ENCODE measurements around the gene C9orf50.

C9orf50 gene, protein sequence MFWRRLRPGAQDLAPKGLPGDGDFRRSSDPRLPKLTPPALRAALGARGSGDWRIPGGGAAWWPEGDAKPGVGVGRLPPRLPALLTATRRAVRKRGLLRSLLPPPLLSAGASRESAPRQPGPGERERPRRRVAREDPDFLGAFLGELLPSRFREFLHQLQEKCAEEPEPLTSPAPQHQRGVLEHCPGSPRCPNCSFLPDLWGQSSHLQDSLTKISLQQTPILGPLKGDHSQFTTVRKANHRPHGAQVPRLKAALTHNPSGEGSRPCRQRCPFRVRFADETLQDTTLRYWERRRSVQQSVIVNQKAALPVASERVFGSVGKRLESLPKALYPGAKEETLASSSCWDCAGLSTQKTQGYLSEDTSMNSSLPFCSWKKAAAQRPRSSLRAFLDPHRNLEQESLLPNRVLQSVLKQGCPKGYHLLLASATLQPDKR

DNA sequence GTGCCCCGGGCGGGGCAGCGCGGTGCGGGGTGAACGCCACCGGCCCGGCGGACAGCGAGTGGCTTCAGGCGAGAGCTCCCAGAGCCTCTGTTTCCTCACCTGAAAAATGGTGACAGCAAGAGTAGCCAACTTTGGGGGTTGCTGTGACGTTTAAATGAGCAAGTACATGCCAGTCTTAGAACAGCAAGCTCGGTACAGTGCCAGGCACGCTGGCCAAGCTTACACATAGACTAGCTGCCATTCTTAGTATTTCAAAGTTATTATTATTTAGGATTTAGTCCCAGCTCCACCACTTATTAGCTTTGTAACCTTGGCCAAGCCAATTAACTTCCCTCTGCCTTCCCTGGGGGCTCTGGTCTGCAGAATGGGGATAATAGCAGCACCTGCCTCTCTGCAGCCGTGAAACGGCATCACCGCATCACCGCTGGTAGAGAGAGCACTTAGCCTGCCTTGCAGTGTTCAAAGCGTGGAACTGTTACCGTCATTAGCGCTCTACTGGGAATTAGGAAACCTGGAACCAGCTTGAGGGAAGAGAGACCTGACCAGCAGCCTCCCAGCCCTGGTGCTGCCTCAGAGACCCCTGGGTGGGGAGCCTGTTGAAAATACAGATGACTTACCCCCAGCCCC lies at the start of gene C9orf50:
C9orf50 (minus strand) TSS at position 433 of the 627 bp plus-strand sequence. CDS start 527 bp downstream, outside the sequence.
- DNase-seq (ENCODE audit: low read depth): no peak
- TF ChIP-seq, protein P1, sequence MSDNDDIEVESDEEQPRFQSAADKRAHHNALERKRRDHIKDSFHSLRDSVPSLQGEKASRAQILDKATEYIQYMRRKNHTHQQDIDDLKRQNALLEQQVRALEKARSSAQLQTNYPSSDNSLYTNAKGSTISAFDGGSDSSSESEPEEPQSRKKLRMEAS (IDR thresholded peaks at IDR 0.05; ENCODE audit: low read depth, low read length): no peak
- TF ChIP-seq MYC (IDR thresholded peaks at IDR 0.05; ENCODE audit: low read depth, low read length) (no peak), POLR2A (IDR thresholded peaks at IDR 0.05; ENCODE audit: extremely low read depth, insufficient read length) (no peak)
- TF ChIP-seq, protein P2, sequence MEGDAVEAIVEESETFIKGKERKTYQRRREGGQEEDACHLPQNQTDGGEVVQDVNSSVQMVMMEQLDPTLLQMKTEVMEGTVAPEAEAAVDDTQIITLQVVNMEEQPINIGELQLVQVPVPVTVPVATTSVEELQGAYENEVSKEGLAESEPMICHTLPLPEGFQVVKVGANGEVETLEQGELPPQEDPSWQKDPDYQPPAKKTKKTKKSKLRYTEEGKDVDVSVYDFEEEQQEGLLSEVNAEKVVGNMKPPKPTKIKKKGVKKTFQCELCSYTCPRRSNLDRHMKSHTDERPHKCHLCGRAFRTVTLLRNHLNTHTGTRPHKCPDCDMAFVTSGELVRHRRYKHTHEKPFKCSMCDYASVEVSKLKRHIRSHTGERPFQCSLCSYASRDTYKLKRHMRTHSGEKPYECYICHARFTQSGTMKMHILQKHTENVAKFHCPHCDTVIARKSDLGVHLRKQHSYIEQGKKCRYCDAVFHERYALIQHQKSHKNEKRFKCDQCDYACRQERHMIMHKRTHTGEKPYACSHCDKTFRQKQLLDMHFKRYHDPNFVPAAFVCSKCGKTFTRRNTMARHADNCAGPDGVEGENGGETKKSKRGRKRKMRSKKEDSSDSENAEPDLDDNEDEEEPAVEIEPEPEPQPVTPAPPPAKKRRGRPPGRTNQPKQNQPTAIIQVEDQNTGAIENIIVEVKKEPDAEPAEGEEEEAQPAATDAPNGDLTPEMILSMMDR (IDR thresholded peaks at IDR 0.05; ENCODE audit: low read depth, low read length): no peak
- H3K4me3 ChIP-seq (ENCODE audit: low read depth, low read length): no peak within 1 kb of the TSS

DNA sequence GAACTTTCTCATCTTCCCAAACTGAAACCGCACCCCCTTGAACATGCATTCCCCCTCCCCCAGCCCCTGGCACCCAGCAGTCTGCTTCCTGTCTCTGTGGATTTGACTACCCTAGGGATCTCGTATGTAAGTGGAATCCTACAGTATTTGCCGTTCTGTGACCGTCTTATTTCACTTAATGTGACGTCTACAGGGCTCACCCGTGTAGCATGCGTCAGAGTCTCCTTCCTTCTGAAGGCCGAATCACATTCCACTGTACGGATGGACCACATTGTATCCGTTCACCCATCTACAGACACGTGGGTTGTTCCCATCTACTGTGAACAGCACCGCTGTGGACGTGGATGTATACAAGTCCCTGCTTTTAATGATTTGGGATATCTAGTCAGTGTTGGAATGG lies 49.0 kb upstream of the C9orf50 start:
- TF ChIP-seq, protein P1 (IDR thresholded peaks at IDR 0.05; ENCODE audit: low read depth, low read length): no peak
- no peak overlapping the region for H3K4me3 ChIP-seq (ENCODE audit: low read depth, low read length)
- DNase-seq (ENCODE audit: low read depth): no peak

DNA sequence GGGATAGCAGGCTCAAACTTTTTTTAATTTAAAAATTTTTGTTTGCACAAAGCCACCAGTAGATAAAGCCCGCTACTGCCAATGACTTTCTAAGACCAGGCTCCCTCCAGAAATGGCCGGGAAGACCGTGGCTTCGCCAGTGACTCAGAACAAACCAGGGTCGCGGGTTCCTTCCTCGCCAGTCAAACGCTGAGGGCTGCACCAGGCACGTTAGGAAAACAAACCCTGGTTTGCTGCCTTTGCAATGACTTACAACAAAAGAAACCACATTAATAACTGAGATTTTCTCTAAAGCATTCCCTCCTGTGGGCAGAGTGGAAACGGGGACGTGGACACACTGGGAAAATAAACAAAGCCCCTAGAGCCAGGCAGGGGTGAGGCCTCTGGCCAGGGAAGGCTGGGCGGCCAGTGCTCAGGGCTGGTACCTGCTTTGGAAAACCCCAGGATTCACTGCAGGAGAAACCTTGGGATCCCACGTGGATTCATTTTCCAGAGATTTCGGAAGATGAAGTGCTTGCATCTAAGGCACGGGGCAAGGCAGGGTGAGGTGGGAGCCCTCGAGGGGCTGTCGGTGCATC lies 48.3 kb upstream of the C9orf50 start:
- TF ChIP-seq POLR2A (IDR thresholded peaks at IDR 0.05; ENCODE audit: extremely low read depth, insufficient read length) (no peak), MYC (IDR thresholded peaks at IDR 0.05; ENCODE audit: low read depth, low read length) (no peak)
- TF ChIP-seq, protein P1 (IDR thresholded peaks at IDR 0.05; ENCODE audit: low read depth, low read length): no peak
- TF ChIP-seq, protein P2 (IDR thresholded peaks at IDR 0.05; ENCODE audit: low read depth, low read length): no peak
- no peak overlapping the region for H3K4me3 ChIP-seq (ENCODE audit: low read depth, low read length)
- DNase-seq (ENCODE audit: low read depth): peak; percentile 31

DNA sequence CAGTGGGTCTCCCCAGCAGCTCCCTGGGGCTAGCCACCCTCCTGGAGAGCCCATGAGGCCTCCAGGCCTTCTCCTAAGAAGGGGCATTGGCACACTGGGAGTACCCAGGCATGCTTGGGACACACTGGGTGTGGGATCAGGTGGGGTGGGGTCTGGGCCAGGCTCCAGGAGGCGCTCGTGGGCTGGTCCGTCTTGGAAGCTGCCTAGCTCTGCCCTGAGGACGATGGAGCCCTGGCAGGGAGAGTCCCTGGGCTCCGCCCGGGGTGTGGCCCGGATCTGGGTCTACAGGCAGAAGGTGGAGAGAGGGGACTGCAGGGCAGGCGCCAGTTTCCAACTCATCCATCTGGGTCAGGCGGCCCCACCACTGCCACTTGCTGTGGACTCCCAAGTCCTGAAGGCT lies 46.9 kb upstream of the C9orf50 start:
- DNase-seq (ENCODE audit: low read depth): no peak
- TF ChIP-seq POLR2A (IDR thresholded peaks at IDR 0.05; ENCODE audit: extremely low read depth, insufficient read length) (no peak), MYC (IDR thresholded peaks at IDR 0.05; ENCODE audit: low read depth, low read length) (no peak)
- TF ChIP-seq, protein P1 (IDR thresholded peaks at IDR 0.05; ENCODE audit: low read depth, low read length): no peak
- TF ChIP-seq, protein P2 (IDR thresholded peaks at IDR 0.05; ENCODE audit: low read depth, low read length): no peak
- no peak overlapping the region for H3K4me3 ChIP-seq (ENCODE audit: low read depth, low read length)

DNA sequence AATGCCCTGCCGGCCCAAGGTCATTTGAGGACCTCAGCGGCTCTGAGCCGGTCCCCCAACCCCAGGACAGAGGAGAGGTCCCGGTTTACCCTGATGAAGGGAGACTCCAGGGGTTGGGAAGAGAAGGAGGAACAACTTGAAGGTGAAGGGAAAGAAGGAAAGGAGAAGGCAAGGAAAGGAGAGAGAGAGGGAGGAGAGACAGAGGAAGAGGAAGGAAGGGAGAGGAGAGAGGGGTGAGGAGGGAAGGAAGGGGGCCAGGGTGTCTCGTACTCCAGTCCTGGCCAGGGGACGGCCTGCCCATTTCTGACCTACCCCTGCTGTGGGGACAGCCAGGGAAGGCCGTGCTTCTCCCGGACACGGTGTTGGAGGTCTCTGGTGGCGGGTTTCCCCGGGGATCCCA lies 46.5 kb upstream of the C9orf50 start:
- TF ChIP-seq POLR2A (IDR thresholded peaks at IDR 0.05; ENCODE audit: extremely low read depth, insufficient read length): no peak
- TF ChIP-seq, protein P2 (IDR thresholded peaks at IDR 0.05; ENCODE audit: low read depth, low read length): no peak
- no peak for DNase-seq (ENCODE audit: low read depth)
- no peak overlapping the region for H3K4me3 ChIP-seq (ENCODE audit: low read depth, low read length)

DNA sequence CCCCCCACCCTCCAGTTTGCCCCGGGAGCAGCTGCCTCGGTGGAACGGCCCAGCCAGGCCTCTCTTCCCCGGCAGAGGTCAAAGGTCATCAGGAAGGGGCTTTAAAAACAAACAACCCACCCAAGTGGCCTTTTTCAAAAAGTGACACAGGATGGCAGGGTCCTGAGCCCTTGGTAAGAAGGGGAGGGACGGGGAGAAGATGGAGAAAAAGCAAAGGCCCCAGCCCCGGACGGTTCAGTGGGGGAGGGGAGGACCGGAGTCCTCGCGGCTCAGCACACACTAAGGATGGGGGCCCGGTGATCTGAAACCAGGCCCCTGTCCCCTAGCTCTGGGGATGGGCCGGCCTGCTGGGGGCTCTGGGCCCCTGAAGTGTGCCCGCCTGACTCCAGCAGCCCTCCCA lies 45.7 kb upstream of the C9orf50 start:
- no peak for DNase-seq (ENCODE audit: low read depth)
- TF ChIP-seq POLR2A (IDR thresholded peaks at IDR 0.05; ENCODE audit: extremely low read depth, insufficient read length) (no peak), MYC (IDR thresholded peaks at IDR 0.05; ENCODE audit: low read depth, low read length) (no peak)
- TF ChIP-seq, protein P2 (IDR thresholded peaks at IDR 0.05; ENCODE audit: low read depth, low read length): no peak
- TF ChIP-seq, protein P1 (IDR thresholded peaks at IDR 0.05; ENCODE audit: low read depth, low read length): no peak
- no peak overlapping the region for H3K4me3 ChIP-seq (ENCODE audit: low read depth, low read length)

Data from NB4 (cell line).